ENCODE data around the gene GCG.

The GCG gene

GRCh38 chr2:162152147-162152546, at the start of gene GCG:
TSS of gene GCG (minus strand) at chr2:162152247. CDS start at chr2:162149178, 3,069 bp downstream.
- no peak for DNase-seq

GRCh38 chr2:162200636-162201035, 48.6 kb upstream of the GCG start:
- no peak for DNase-seq

- no peak for DNase-seq
These were observed 47.9 kb upstream of the GCG start for GRCh38 chr2:162199913-162200312.

GRCh38 chr2:162198239-162198638, 46.2 kb upstream of the GCG start:
- no peak for DNase-seq

- DNase-seq = no peak
These were observed 45.2 kb upstream of the GCG start for GRCh38 chr2:162197069-162197825.

- no peak for DNase-seq
These were observed 44.6 kb upstream of the GCG start for GRCh38 chr2:162196638-162197037.

- DNase-seq = no peak
These were observed 36.4 kb upstream of the GCG start for GRCh38 chr2:162188451-162188850.

GRCh38 chr2:162185541-162186232, 33.6 kb upstream of the GCG start:
- no peak for DNase-seq

GRCh38 chr2:162184821-162185450, 32.9 kb upstream of the GCG start:
- DNase-seq = no peak

- no peak for DNase-seq
These were observed 32.3 kb upstream of the GCG start for GRCh38 chr2:162184359-162184758.

GRCh38 chr2:162182395-162182794, 30.3 kb upstream of the GCG start:
- no peak for DNase-seq

- no peak for DNase-seq
These were observed 25.3 kb upstream of the GCG start for GRCh38 chr2:162177301-162177700.

GRCh38 chr2:162175714-162176113, 23.7 kb upstream of the GCG start:
- DNase-seq = no peak

GRCh38 chr2:162174746-162175145, 22.7 kb upstream of the GCG start:
- DNase-seq = no peak

- DNase-seq = no peak
These were observed 20.8 kb upstream of the GCG start for GRCh38 chr2:162172802-162173370.

- no peak for DNase-seq
These were observed 14.7 kb upstream of the GCG start for GRCh38 chr2:162166745-162167144.

GRCh38 chr2:162166174-162166573, 14.1 kb upstream of the GCG start:
- no peak for DNase-seq

GRCh38 chr2:162164802-162165201, 12.8 kb upstream of the GCG start:
- no peak for DNase-seq

- DNase-seq = no peak
These were observed 7.4 kb upstream of the GCG start for GRCh38 chr2:162159446-162159845.

GRCh38 chr2:162156149-162156548, 4.1 kb upstream of the GCG start:
- DNase-seq = no peak

GRCh38 chr2:162155093-162155492, 3.0 kb upstream of the GCG start:
- DNase-seq = no peak

- DNase-seq = peak; percentile 68
These were observed 1.7 kb upstream of the GCG start for GRCh38 chr2:162153608-162154224.

- DNase-seq = no peak
These were observed 2.1 kb downstream of the GCG start for GRCh38 chr2:162149940-162150339.

Measured in stimulated activated CD4-positive, alpha-beta T cell treated with anti-CD3 and anti-CD28 coated beads, Interleukin-4, amount 100 ng/mL, for 24 hours (primary cell).